ENCODE data around the gene MYT1. TPM values are rescaled to one million over a fixed set of nuclear protein-coding genes. Genes with fewer than 3 reads are reported as not detected.

MYT1 gene
- total and polyA plus RNA-seq, 2 of the 13 experiments (the other 11 are each of a cell fraction or from before 2014, with no cell fraction given): 0.58 to 2.5 TPM

- TF ChIP-seq KDM1A (CRISPR knock-in tag; IDR thresholded peaks at IDR 0.05) (no peak), DPF2 (CRISPR knock-in tag; IDR thresholded peaks at IDR 0.05; ENCODE audit: borderline replicate concordance, low read depth) (no peak), GATAD2A (CRISPR knock-in tag; IDR thresholded peaks at IDR 0.05) (peak; percentile 51), GABPB1 (CRISPR knock-in tag; IDR thresholded peaks at IDR 0.05) (peak; percentile 53; the same call in 1 of the 2 replicates), MTERF4 (CRISPR knock-in tag; IDR thresholded peaks at IDR 0.05) (no peak), ZNF619 (CRISPR knock-in tag; IDR thresholded peaks at IDR 0.05) (peak; percentile 81; the same call in 1 of the 2 replicates), ZNF883 (CRISPR knock-in tag; IDR thresholded peaks at IDR 0.05; ENCODE audit: not compliant biosample characterization) (peak; percentile 93), SMC3 (IDR thresholded peaks at IDR 0.05; ENCODE audit: low read length) (peak; percentile 58), SMAD1 (CRISPR knock-in tag; IDR thresholded peaks at IDR 0.05; ENCODE audit: borderline replicate concordance, low read depth) (0 out of 2 replicates have a peak, but pooled peaks have one; percentile 48), DBP (CRISPR knock-in tag; IDR thresholded peaks at IDR 0.05; ENCODE audit: not compliant biosample characterization) (no peak), ZNF674 (CRISPR knock-in tag; IDR thresholded peaks at IDR 0.05; ENCODE audit: low read depth) (no peak)
- TF ChIP-seq, protein P1, sequence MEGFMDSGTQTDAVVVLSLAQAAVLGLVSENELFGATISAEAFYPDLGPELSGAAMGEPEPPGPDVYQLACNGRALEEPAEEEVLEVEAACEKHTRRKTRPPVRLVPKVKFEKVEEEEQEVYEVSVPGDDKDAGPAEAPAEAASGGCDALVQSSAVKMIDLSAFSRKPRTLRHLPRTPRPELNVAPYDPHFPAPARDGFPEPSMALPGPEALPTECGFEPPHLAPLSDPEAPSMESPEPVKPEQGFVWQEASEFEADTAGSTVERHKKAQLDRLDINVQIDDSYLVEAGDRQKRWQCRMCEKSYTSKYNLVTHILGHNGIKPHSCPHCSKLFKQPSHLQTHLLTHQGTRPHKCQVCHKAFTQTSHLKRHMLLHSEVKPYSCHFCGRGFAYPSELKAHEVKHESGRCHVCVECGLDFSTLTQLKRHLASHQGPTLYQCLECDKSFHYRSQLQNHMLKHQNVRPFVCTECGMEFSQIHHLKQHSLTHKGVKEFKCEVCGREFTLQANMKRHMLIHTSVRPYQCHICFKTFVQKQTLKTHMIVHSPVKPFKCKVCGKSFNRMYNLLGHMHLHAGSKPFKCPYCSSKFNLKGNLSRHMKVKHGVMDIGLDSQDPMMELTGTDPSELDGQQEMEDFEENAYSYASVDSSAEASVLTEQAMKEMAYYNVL (CRISPR knock-in tag; IDR thresholded peaks at IDR 0.05; ENCODE audit: borderline replicate concordance): no peak; the same call in 1 of the 2 replicates
- TF ChIP-seq, protein P2, sequence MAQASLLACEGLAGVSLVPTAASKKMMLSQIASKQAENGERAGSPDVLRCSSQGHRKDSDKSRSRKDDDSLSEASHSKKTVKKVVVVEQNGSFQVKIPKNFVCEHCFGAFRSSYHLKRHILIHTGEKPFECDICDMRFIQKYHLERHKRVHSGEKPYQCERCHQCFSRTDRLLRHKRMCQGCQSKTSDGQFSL (CRISPR knock-in tag; IDR thresholded peaks at IDR 0.05): no peak
- TF ChIP-seq, protein P3, sequence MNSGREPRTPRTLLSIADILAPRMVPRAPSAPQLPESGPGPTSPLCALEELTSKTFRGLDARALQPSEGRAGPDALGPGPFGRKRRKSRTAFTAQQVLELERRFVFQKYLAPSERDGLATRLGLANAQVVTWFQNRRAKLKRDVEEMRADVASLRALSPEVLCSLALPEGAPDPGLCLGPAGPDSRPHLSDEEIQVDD (CRISPR knock-in tag; IDR thresholded peaks at IDR 0.05; ENCODE audit: borderline replicate concordance): no peak
- TF ChIP-seq, protein P4, sequence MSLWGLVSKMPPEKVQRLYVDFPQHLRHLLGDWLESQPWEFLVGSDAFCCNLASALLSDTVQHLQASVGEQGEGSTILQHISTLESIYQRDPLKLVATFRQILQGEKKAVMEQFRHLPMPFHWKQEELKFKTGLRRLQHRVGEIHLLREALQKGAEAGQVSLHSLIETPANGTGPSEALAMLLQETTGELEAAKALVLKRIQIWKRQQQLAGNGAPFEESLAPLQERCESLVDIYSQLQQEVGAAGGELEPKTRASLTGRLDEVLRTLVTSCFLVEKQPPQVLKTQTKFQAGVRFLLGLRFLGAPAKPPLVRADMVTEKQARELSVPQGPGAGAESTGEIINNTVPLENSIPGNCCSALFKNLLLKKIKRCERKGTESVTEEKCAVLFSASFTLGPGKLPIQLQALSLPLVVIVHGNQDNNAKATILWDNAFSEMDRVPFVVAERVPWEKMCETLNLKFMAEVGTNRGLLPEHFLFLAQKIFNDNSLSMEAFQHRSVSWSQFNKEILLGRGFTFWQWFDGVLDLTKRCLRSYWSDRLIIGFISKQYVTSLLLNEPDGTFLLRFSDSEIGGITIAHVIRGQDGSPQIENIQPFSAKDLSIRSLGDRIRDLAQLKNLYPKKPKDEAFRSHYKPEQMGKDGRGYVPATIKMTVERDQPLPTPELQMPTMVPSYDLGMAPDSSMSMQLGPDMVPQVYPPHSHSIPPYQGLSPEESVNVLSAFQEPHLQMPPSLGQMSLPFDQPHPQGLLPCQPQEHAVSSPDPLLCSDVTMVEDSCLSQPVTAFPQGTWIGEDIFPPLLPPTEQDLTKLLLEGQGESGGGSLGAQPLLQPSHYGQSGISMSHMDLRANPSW (CRISPR knock-in tag; IDR thresholded peaks at IDR 0.05; ENCODE audit: borderline replicate concordance): no peak
- TF ChIP-seq, protein P5, sequence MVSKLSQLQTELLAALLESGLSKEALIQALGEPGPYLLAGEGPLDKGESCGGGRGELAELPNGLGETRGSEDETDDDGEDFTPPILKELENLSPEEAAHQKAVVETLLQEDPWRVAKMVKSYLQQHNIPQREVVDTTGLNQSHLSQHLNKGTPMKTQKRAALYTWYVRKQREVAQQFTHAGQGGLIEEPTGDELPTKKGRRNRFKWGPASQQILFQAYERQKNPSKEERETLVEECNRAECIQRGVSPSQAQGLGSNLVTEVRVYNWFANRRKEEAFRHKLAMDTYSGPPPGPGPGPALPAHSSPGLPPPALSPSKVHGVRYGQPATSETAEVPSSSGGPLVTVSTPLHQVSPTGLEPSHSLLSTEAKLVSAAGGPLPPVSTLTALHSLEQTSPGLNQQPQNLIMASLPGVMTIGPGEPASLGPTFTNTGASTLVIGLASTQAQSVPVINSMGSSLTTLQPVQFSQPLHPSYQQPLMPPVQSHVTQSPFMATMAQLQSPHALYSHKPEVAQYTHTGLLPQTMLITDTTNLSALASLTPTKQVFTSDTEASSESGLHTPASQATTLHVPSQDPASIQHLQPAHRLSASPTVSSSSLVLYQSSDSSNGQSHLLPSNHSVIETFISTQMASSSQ (IDR thresholded peaks at IDR 0.05; ENCODE audit: low read depth): no peak
- TF ChIP-seq, protein P5 (CRISPR knock-in tag; IDR thresholded peaks at IDR 0.05; ENCODE audit: borderline replicate concordance): 0 out of 2 replicates have a peak, but pooled peaks have one; percentile 36
Observed at GRCh38 chr20:64223526-64224067, 59.3 kb downstream of the MYT1 start (continued).

Data from HepG2 (cell line).